K562 treated with DMSO at 1 percent for 24 hours (cell line): Measurements from ENCODE around the gene LEMD3. TPM values are rescaled to one million over a fixed set of nuclear protein-coding genes. Genes with fewer than 3 reads are reported as not detected.

Experiments
- total RNA-seq: library from RNA; unstranded; fragments of 300-600 nt; gene quantifications from 2 replicates; pipeline ENCODE4 v1.2.3, GENCODE V29; 2022; ENCODE audit warnings: low read depth; ENCODE audit not compliant: insufficient read depth

LEMD3 gene
- total RNA-seq, result 15.7 and 19.1 TPM in 2 replicates

DNA sequence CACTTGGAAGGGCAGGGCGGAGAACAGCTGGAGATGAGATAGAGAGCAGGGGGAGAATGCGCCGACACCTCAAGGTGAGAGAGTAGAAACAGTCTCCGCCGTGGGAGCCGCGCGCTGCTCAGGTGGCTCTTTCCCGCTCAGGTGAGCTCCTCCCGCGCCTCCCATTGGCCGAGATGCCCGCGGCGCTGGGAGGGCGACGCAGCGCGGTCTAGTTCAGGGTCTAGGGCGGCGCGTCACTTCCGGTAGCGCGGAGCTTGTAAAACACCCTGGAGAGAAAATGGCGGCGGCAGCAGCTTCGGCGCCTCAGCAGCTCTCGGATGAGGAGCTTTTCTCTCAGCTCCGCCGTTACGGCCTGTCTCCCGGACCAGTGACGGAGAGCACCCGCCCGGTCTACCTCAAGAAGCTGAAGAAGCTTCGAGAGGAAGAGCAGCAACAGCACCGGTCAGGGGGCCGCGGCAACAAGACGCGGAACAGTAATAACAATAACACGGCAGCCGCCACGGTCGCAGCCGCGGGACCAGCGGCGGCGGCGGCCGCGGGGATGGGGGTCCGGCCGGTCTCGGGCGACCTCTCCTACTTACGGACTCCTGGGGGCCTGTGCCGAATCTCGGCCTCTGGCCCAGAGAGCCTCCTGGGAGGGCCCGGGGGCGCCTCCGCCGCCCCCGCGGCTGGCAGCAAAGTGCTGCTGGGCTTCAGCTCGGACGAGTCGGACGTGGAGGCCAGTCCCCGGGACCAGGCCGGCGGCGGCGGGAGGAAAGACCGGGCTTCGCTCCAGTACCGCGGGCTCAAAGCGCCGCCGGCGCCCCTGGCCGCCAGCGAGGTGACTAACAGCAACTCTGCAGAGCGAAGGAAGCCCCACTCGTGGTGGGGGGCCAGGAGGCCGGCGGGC, at the start of gene LEMD3:
Gene LEMD3 (plus strand): TSS at position 264 of the 889 bp plus-strand sequence. CDS start 14 bp downstream, at position 278.

DNA sequence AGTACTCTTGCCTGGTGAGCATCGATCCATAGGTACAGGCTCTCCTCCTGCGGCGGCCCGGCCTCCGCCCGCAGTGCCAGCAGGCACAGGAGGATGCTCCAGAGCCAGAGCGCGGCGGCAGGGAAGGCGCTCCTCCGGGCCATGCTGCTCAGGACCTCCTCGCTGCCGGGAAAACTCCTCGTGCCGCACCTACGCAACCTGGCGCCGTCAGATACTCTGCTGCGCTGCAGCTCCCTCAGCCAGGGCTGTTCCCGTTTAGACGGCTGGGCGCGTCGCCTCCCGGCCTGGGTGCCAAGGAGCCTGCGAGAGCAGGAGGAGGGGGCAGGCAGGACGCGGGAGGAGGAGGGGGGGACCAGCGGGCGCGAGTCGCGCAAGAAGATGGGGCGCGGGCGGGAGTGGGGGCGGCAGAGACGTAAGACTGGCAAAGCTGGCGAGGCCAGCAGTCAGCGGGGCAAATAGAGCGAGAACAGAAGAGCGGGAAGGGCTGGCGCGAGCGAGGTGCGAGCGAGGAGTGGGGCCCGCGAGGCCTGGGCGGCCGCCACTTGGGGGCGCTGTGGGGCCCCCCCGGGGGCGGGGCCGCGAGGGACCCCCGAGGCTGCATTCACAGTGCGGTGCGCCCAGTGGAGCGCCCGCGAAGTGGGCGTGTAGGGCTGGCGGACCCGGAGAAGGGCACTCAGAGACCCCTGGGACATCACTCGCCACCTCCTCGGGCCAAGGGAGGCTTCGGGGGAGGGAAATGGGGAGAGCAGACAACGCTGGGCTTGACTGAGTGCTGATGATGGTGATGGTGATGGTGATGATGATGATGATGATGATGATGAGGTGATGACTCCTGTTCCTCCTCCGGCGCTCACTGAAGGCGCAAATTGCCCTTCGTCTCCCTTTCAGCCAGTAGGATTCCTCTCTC, 48.1 kb upstream of the LEMD3 start, which contains the start of gene WIF1:
Gene WIF1 (minus strand): TSS at position 257 of the 907 bp plus-strand sequence. CDS start 114 bp downstream, at position 143.

DNA sequence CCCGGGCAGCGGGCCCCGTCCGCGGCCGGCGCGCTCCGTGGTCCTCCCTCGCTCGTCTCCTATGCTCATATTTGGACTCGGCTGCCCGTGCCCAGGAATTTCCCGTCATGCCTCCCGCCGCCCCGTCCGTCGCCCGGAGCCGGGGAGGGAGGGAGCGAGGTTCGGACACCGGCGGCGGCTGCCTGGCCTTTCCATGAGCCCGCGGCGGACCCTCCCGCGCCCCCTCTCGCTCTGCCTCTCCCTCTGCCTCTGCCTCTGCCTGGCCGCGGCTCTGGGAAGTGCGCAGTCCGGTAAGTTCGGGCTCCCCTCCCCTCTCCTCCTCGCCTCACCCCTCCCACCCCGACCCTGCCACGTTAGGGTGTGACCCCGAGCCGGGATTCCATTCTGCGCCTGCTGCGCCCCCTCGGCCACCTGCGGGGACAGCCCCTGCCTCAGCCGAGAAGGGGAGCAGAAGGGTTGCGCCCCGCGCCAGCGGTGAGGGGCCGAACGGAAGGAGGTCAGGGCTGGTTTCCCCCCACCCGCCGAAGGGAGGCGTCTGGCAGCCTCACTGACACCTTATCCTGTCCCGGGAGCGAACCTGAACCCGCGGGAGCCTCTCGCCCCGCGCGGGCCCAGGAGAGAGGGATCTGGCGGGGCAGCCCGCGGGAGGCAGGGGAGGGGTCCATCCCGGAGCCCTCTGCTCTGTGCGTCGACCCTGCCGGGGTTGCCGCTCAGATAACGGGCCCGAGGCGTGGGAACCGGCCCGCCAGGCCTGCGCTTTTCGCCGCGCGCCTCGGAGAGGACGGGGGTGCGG, 109.4 kb downstream of the LEMD3 start, which contains the start of gene MSRB3:
Gene MSRB3 (plus strand): TSS at position 108 of the 793 bp plus-strand sequence. CDS start 29,897 bp downstream, outside the sequence.

Other genes with a start within 250 kb of the LEMD3 start
- gene WIF1, start 48.3 kb upstream of the LEMD3 start, total RNA-seq, result not detected in 2 replicates
- gene MSRB3, start 109.1 kb downstream of the LEMD3 start, total RNA-seq, result not detected in 2 replicates